ENCODE data around the gene MAN2B1. TPM values are rescaled to one million over a fixed set of nuclear protein-coding genes. Genes with fewer than 3 reads are reported as not detected.

The MAN2B1 gene
- total and polyA plus RNA-seq, 2 of the 8 experiments (the other 6 are each of a cell fraction or from before 2014, with no cell fraction given): 55.3 to 76.3 TPM

- ChIA-PET CTCF (ENCODE audit: partially characterized antibody) (interaction anchor here (0.6 to 1.6 kb wide), 6 partner anchors 10 to 221 kb away, joined by 3 to 13 read pairs (median 6); no protein-coding TSS in a partner anchor), POLR2A (ENCODE audit: partially characterized antibody) (interaction anchor here (1.4 to 1.7 kb wide), 3 partner anchors 17 to 39 kb away, joined by 4 to 7 read pairs (median 6); partner anchors contain the start of genes MAN2B1, WDR83 and ZNF791)
- Histone ChIP-seq H2BK15ac (ENCODE audit: low read length) (no peak overlapping the region), H3K9me3 (ENCODE audit: insufficient read depth in 2 of 2, low read depth in 1 of 2, low read length in 1 of 2) (peaks cover 0 to 4% of the 10 kb centered on the region in 2 experiments; a peak in 1 of 4 replicates), H3K23me2 (ENCODE audit: low read depth, low read length) (no peaks in the 10 kb centered on the region), H3K4me2 (ENCODE audit: insufficient read depth in 1 of 2, low read depth in 2 of 2, low read length in 2 of 2) (no peak overlapping the region), H2AFZ (ENCODE audit: low read length) (no peak overlapping the region), H3K23ac (ENCODE audit: insufficient read length) (no peak overlapping the region), H3K27me3 (replicated peaks in 1 of 4; ENCODE audit: control insufficient read depth in 3 of 4, extremely low read depth in 1 of 4, insufficient read depth in 3 of 4, low read length in 3 of 4) (no peaks in the 10 kb centered on the region), H4K5ac (ENCODE audit: insufficient read length, low read depth, low read length) (no peak overlapping the region), H2BK12ac (ENCODE audit: low read depth, low read length) (no peak overlapping the region; the same call in 1 of the 2 replicates), H2AK5ac (ENCODE audit: low read depth, low read length) (no peak overlapping the region), H3K4me1 (replicated peaks in 1 of 4; ENCODE audit: control insufficient read depth in 3 of 4, insufficient read depth in 4 of 4, low read length in 3 of 4) (no peaks in the 10 kb centered on the region), H2BK5ac (ENCODE audit: low read depth, low read length) (no peak overlapping the region), H3K4me3 (ENCODE audit: extremely low read depth in 1 of 4, insufficient read depth in 2 of 4, low read depth in 3 of 4, low read length in 4 of 4) (no peak overlapping the region), H3K79me2 (ENCODE audit: control insufficient read depth in 1 of 2, insufficient read depth in 2 of 2, low read length in 2 of 2) (no peaks in the 10 kb centered on the region), H2BK20ac (ENCODE audit: low read length) (no peak overlapping the region), H4K8ac (ENCODE audit: extremely low read depth, insufficient read depth, low read length) (no peak overlapping the region), H3K18ac (ENCODE audit: extremely low read depth, low read length) (no peak overlapping the region), H3K36me3 (ENCODE audit: control insufficient read depth in 2 of 4, insufficient read depth in 4 of 4, low read length in 3 of 4) (peaks cover under 1 to 5% (median 2%) of the 10 kb centered on the region in 4 experiments; a peak in 6 of 8 replicates), H3K14ac (ENCODE audit: insufficient read length) (no peak overlapping the region), H2BK120ac (replicated peaks; ENCODE audit: low read depth, low read length) (no peak overlapping the region), H4K91ac (replicated peaks; ENCODE audit: insufficient read length, low read length) (no peak overlapping the region), H3K79me1 (ENCODE audit: low read depth, low read length) (no peaks in the 10 kb centered on the region), H3K9ac (replicated peaks in 1 of 4; ENCODE audit: extremely low read depth in 1 of 4, low read depth in 3 of 4, low read length in 3 of 4) (no peak overlapping the region), H4K20me1 (replicated peaks in 1 of 2; ENCODE audit: control insufficient read depth in 1 of 2, insufficient read depth in 2 of 2, low read length in 2 of 2) (no peaks in the 10 kb centered on the region), H3K27ac (ENCODE audit: low read depth, low read length) (no peak overlapping the region), H3K56ac (replicated peaks; ENCODE audit: insufficient read length, low read depth, low read length) (no peak overlapping the region), H3K4ac (replicated peaks; ENCODE audit: insufficient read length, low read depth, low read length) (no peak overlapping the region)
- DNase-seq (ENCODE audit: low read depth in 1 of 2, low spot score in 2 of 2) (no peak), FAIRE-seq (no peak)
- TF ChIP-seq, protein P1, sequence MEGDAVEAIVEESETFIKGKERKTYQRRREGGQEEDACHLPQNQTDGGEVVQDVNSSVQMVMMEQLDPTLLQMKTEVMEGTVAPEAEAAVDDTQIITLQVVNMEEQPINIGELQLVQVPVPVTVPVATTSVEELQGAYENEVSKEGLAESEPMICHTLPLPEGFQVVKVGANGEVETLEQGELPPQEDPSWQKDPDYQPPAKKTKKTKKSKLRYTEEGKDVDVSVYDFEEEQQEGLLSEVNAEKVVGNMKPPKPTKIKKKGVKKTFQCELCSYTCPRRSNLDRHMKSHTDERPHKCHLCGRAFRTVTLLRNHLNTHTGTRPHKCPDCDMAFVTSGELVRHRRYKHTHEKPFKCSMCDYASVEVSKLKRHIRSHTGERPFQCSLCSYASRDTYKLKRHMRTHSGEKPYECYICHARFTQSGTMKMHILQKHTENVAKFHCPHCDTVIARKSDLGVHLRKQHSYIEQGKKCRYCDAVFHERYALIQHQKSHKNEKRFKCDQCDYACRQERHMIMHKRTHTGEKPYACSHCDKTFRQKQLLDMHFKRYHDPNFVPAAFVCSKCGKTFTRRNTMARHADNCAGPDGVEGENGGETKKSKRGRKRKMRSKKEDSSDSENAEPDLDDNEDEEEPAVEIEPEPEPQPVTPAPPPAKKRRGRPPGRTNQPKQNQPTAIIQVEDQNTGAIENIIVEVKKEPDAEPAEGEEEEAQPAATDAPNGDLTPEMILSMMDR (IDR thresholded peaks at IDR 0.05; ENCODE audit: control extremely low read depth in 1 of 3, insufficient read depth in 1 of 3, low read depth in 1 of 3, low read length in 3 of 3): no peak
- no peak for TF ChIP-seq BRCA1 (IDR thresholded peaks at IDR 0.05; ENCODE audit: low read depth, low read length)
- no peak for TF ChIP-seq USF2 (IDR thresholded peaks at IDR 0.05; ENCODE audit: low read length)
- TF ChIP-seq TEAD4 (IDR thresholded peaks at IDR 0.05; ENCODE audit: low read depth, low read length): no peak
- no peak for TF ChIP-seq TBP (IDR thresholded peaks at IDR 0.05; ENCODE audit: low read depth, low read length)
- no peak for TF ChIP-seq CHD1 (IDR thresholded peaks at IDR 0.05; ENCODE audit: low read depth, low read length)
- no peak for TF ChIP-seq BCL11A (IDR thresholded peaks at IDR 0.05; ENCODE audit: low read depth in 2 of 2, low read length in 2 of 2)
- TF ChIP-seq CTBP2 (IDR thresholded peaks at IDR 0.05; ENCODE audit: borderline replicate concordance, insufficient read depth, insufficient read length, low read length): no peak
- TF ChIP-seq TAF1 (IDR thresholded peaks at IDR 0.05; ENCODE audit: low read depth, low read length): no peak
- 97% methylated on average over 10 of the region's 10 CpGs; no CpG with 5 or more reads in 1 of the 2 experiments for WGBS, 2 experiments (ENCODE audit: extremely low coverage in 1 of 2, insufficient coverage in 1 of 2, insufficient read length in 1 of 2, insufficient replicate concordance in 2 of 2, low coverage in 1 of 2, low lambda C conversion rate in 2 of 2, missing lambda C conversion rate in 1 of 2)
These were observed 16.6 kb downstream of the MAN2B1 start for GRCh38 chr19:12649941-12650340.
